GM21367 (cell line): ENCODE measurements around the gene NPHP1.
"Not testable (repeated sequence)": the region's sequence is repeated elsewhere in the genome, so short reads cannot be mapped to it uniquely, and the experiment has no call there.

Experiments
- ATAC-seq: cut with Tn5 transposase; IDR thresholded peaks from one replicate; pipeline ENCODE4 v1.9.1; 2021; ENCODE audit not compliant: unreplicated experiment

The NPHP1 gene

GRCh38 chr2:110131166-110131565 lies 73.6 kb downstream of the NPHP1 start:
- ATAC-seq, result no peak

GRCh38 chr2:110130757-110131156 lies 74.1 kb downstream of the NPHP1 start:
- ATAC-seq, result no peak

- ATAC-seq, result no peak
These were observed 77.9 kb downstream of the NPHP1 start for GRCh38 chr2:110126906-110127305.

GRCh38 chr2:110126086-110126773 lies 78.6 kb downstream of the NPHP1 start:
- no peak for ATAC-seq

- no peak for ATAC-seq
These were observed 79.7 kb downstream of the NPHP1 start for GRCh38 chr2:110124939-110125691.

GRCh38 chr2:110124038-110124825 lies 80.6 kb downstream of the NPHP1 start:
- no peak for ATAC-seq

- no peak for ATAC-seq
These were observed 83.2 kb downstream of the NPHP1 start for GRCh38 chr2:110121592-110121991.

- no peak for ATAC-seq
These were observed 83.8 kb downstream of the NPHP1 start for GRCh38 chr2:110121052-110121334.

GRCh38 chr2:110120171-110121051 lies 84.4 kb downstream of the NPHP1 start:
- no peak for ATAC-seq

GRCh38 chr2:110116033-110116710 lies 88.6 kb downstream of the NPHP1 start:
- ATAC-seq, result no peak

GRCh38 chr2:110115291-110116032 lies 89.4 kb downstream of the NPHP1 start, which contains the start of gene MALL:
TSS of gene MALL (minus strand) at chr2:110115822. CDS start at chr2:110115792, 30 bp downstream.
- ATAC-seq, result no peak

- no peak for ATAC-seq
These were observed 90.0 kb downstream of the NPHP1 start for GRCh38 chr2:110114831-110115255.

GRCh38 chr2:110113961-110114591 lies 90.7 kb downstream of the NPHP1 start:
- ATAC-seq, result no peak

- not testable (repeated sequence) for ATAC-seq
These were observed 96.5 kb downstream of the NPHP1 start for GRCh38 chr2:110108291-110108690.

- ATAC-seq, result no peak
These were observed 97.4 kb downstream of the NPHP1 start for GRCh38 chr2:110107092-110108079.

- ATAC-seq, result no peak
These were observed 98.2 kb downstream of the NPHP1 start for GRCh38 chr2:110106642-110107041.

GRCh38 chr2:110105608-110106467 lies 99.0 kb downstream of the NPHP1 start:
- ATAC-seq, result no peak
